Activated CD8-positive, alpha-beta T cell treated with anti-CD3 and anti-CD28 coated beads for 36 hours (primary cell): ENCODE results near the gene GLYR1. TPM values are rescaled to one million over a fixed set of nuclear protein-coding genes. Genes with fewer than 3 reads are reported as not detected.
A peak's percentile ranks its signal among the peaks of the same experiment; 100 is the strongest.

Source experiments
- ATAC-seq: fragments of 200-7000 bp; cut with Tn5 transposase; one replicate; pipeline ENCODE4 v1.10.0; 2021; ENCODE audit warnings: mild to moderate bottlenecking, moderate library complexity
- CTCF ChIA-PET: fragments of 350-600 bp; sonication (Branson Sonifier 250); formaldehyde crosslinking; loops from one replicate; lab custom pipeline; 2021; ENCODE audit warnings: antibody characterized with exemption; lab: Charles Lee
- POLR2A ChIA-PET: fragments of 350-600 bp; sonication (Branson Sonifier 250); formaldehyde crosslinking; loops from one replicate; lab custom pipeline; 2021; ENCODE audit warnings: antibody characterized with exemption; lab: Charles Lee
- DNase-seq: peaks from one replicate; pipeline ENCODE4 v3.0.0-alpha.2; 2020
- H3K27ac Mint-ChIP-seq: one replicate; pipeline ENCODE4 v1.8.0; 2021; ENCODE audit warnings: mild to moderate bottlenecking, mixed read lengths
- H3K27me3 Mint-ChIP-seq: one replicate; pipeline ENCODE4 v1.8.0; 2021; ENCODE audit warnings: mixed read lengths
- H3K36me3 Mint-ChIP-seq: one replicate; pipeline ENCODE4 v1.8.0; 2021; ENCODE audit warnings: low read depth, mixed read lengths
- H3K4me1 Mint-ChIP-seq: one replicate; pipeline ENCODE4 v1.8.0; 2021; ENCODE audit warnings: low read depth, mixed read lengths
- H3K4me3 Mint-ChIP-seq: one replicate; pipeline ENCODE4 v1.8.0; 2021; ENCODE audit warnings: mild to moderate bottlenecking, moderate library complexity, mixed read lengths
- H3K9me3 Mint-ChIP-seq: one replicate; pipeline ENCODE4 v1.8.0; 2021; ENCODE audit warnings: mixed read lengths
- CTCF ChIP-seq: fragments of 200-600 bp; IDR thresholded peaks from one replicate; pipeline ENCODE4 v1.8.0; 2022; ENCODE audit warnings: antibody characterized with exemption, mild to moderate bottlenecking
- intact Hi-C: fragments of 100-400 bp; cut with micrococcal nuclease; formaldehyde crosslinking; loops from one replicate; pipeline ENCODE4 v1.10.0; 2022
- total RNA-seq, 2 experiments: library from RNA; stranded (reverse); gene quantifications; one replicate each; pipeline ENCODE4 v1.2.3, GENCODE V29; 2021

The GLYR1 gene
- total RNA-seq, 2 experiments from 2014 or later = 63.7 to 64.8 TPM

DNA sequence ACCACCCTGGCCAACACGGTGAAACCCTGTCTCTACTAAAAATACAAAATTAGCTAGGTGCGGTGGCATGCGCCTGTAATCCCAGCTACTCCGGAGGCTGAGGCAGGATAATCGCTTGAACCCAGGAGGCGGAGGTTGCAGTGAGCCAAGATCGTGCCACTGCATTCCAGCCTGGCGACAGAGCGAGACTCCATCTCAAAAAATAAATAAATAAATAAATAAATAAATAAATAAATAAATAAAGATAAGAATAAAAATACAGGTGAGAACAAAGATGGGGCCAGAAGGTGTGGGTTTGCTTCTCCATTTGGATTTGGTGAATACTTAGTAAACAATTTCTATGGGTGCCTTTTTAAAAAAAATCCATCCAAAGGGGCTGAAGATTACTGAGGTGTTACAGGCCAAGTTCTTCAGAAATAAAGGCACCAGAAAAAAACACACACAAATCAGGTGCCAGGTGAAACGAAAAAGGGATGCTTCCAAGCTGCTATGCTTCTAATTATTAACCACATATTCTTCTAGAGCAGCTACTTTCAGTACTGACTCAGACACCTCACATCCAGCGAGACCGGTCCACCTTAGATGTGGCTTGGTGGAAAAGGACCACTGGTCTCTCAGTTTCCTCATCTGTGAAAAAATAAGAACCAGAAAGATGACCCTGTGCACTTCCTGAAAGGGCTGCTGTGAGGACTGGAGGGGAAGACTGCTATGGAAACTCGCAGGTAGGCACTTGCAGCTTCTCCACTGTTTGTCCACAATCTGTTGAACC lies 9.2 kb downstream of the GLYR1 start:
- Mint-ChIP-seq H3K9me3 (no peaks in the 10 kb centered on the region), H3K4me3 (no peak overlapping the region), H3K4me1 (peaks cover 15% of the 10 kb centered on the region), H3K36me3 (peaks cover 29% of the 10 kb centered on the region), H3K27me3 (no peaks in the 10 kb centered on the region), H3K27ac (no peak overlapping the region)
- DNase-seq (no peak), ATAC-seq (no peak)
- ChIA-PET POLR2A (no interaction called here), CTCF (no interaction called here)
- no peak for TF ChIP-seq CTCF
- intact Hi-C loops = no loop called here

DNA sequence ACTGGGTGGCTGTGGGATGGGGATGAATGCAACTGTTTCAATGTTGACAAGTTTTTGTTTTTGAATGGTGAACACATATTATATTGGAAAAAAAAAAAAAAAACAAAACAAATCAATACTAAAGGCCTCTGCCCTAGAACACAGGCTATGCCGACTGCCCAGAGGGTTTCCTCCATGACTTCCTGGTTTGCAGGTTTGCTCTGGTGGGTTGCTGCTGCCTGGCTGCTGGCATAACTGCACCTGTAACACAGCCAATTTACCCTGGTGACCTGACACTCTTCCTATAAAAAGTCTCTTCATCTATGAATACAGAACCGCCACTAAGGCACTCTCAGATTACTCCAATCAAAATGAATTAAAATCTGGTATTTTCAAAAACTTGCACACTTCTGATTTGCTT lies 10.4 kb downstream of the GLYR1 start:
- no peaks in the 10 kb centered on the region for H3K27me3 Mint-ChIP-seq
- ATAC-seq (no peak), DNase-seq (no peak)
- no peak overlapping the region for H3K27ac Mint-ChIP-seq
- no peak overlapping the region for H3K4me3 Mint-ChIP-seq
- TF ChIP-seq CTCF = no peak
- intact Hi-C loops = no loop called here
- ChIA-PET POLR2A (interaction anchor here (0.6 to 1.5 kb wide), 2 partner anchors 10 to 48 kb away, joined by 3 read pairs; no protein-coding TSS in a partner anchor), CTCF (no interaction called here)
- H3K36me3 Mint-ChIP-seq = peaks cover 34% of the 10 kb centered on the region
- H3K4me1 Mint-ChIP-seq = peaks cover 15% of the 10 kb centered on the region
- H3K9me3 Mint-ChIP-seq = no peaks in the 10 kb centered on the region

DNA sequence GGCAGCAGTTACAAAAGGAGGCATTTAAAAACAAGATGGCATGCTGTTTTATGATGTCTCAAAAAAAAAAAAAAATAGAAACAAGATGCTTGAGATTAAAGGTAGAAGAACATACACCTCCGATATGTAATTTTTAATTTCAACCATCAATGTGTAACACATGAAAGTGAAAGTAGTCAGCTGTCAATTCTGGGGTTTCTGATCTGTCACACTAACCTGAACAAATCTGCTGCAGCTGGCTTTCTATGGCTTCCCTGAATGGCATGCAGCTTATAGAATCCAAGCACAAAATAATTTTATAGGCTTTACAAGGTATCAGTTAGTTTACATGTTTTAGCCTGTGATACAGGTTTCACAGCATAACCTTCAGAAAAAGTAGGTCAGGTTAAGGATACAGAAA lies 13.5 kb downstream of the GLYR1 start:
- H3K36me3 Mint-ChIP-seq = peaks cover 43% of the 10 kb centered on the region
- no peaks in the 10 kb centered on the region for H3K9me3 Mint-ChIP-seq
- no peak for TF ChIP-seq CTCF
- ChIA-PET CTCF (interaction anchor here (0.8 to 1.3 kb wide), 3 partner anchors 9 to 123 kb away, joined by 3 read pairs; partner anchors contain the start of genes GLYR1 and UBN1), POLR2A (no interaction called here)
- no peak overlapping the region for H3K4me3 Mint-ChIP-seq
- intact Hi-C loops = no loop called here
- ATAC-seq (peak; percentile 37), DNase-seq (no peak)
- H3K4me1 Mint-ChIP-seq = peaks cover 12% of the 10 kb centered on the region
- no peaks in the 10 kb centered on the region for H3K27me3 Mint-ChIP-seq
- no peak overlapping the region for H3K27ac Mint-ChIP-seq

DNA sequence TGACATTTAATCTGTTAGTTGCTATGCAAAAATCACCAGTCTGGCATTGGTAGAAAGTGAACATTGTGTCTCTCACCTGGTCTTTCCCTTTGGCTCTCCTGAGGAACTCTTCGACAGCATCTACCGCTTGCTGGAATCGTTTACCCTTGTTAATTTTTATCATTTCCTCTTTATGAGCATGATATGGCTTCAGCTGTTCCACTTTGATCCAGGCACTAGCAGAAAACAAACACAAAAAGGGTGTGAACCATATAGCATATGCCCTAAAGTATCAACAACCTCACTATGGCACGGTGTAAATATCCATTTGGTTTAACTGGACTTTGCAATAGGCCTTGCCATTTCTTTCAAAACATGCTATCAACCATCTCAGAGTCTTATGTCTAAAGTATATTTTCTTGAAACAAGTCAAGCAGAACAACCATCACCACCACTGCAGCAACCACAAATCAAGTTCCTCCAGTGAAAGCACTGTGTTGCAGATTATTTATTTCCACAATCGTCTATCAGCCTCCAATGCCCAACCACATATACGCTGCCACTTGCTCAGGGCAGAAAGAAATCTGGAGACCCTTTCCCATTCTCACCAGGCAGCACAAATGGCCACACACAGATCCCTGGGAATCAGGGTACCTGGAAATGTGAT lies 14.3 kb downstream of the GLYR1 start:
- ChIA-PET POLR2A (no interaction called here), CTCF (interaction anchor here (0.8 kb wide), 1 partner anchor 9 kb away, joined by 3 read pairs; no protein-coding TSS in a partner anchor)
- intact Hi-C loops = no loop called here
- no peaks in the 10 kb centered on the region for H3K9me3 Mint-ChIP-seq
- ATAC-seq (no peak), DNase-seq (no peak)
- H3K4me3 Mint-ChIP-seq = no peak overlapping the region
- peaks cover 12% of the 10 kb centered on the region for H3K4me1 Mint-ChIP-seq
- no peak overlapping the region for H3K27ac Mint-ChIP-seq
- H3K27me3 Mint-ChIP-seq = no peaks in the 10 kb centered on the region
- no peak for TF ChIP-seq CTCF
- H3K36me3 Mint-ChIP-seq = peaks cover 43% of the 10 kb centered on the region

DNA sequence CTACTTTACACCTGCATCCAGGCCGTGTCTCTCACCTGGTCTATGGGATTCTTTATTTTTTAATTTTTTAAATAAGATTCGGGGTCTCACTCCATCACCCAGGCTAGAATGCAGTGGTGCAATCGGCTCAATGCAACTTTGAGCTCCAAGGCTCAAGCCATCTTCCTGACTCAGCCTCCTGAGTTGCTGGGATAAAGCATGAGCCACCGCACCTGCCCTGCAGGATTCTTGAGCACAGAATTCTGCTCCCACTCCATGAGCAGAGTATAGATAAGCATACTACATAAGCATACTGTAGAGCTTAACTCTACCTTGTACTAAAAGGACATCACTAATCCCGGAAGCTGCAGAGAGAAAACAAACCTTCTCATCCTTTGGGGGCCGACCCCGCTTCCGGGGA lies 15.5 kb downstream of the GLYR1 start:
- no peaks in the 10 kb centered on the region for H3K9me3 Mint-ChIP-seq
- ChIA-PET CTCF (no interaction called here), POLR2A (interaction anchor here (0.6 kb wide), 1 partner anchor 10 kb away, joined by 3 read pairs; no protein-coding TSS in a partner anchor)
- no peak overlapping the region for H3K27ac Mint-ChIP-seq
- H3K27me3 Mint-ChIP-seq = no peaks in the 10 kb centered on the region
- no peak for TF ChIP-seq CTCF
- ATAC-seq (no peak), DNase-seq (no peak)
- peaks cover 12% of the 10 kb centered on the region for H3K4me1 Mint-ChIP-seq
- intact Hi-C loops = no loop called here
- peaks cover 41% of the 10 kb centered on the region for H3K36me3 Mint-ChIP-seq
- H3K4me3 Mint-ChIP-seq = no peak overlapping the region
